GM19025 (cell line): ENCODE results near the gene SRGAP2.
"Not testable (repeated sequence)": the region's sequence is repeated elsewhere in the genome, so short reads cannot be mapped to it uniquely, and the experiment has no call there.

ENCODE experiments used
- ATAC-seq: cut with Tn5 transposase; IDR thresholded peaks from one replicate; pipeline ENCODE4 v1.9.1; 2021; ENCODE audit warnings: mild to moderate bottlenecking, low read depth, moderate library complexity; ENCODE audit not compliant: unreplicated experiment

SRGAP2 gene

GRCh38 chr1:206203364-206204158, at the start of gene SRGAP2:
TSS of gene SRGAP2 (plus strand) at chr1:206203541. CDS start at chr1:206205971, 2,430 bp downstream.
- ATAC-seq: not testable (repeated sequence)

GRCh38 chr1:206167350-206168029, 35.9 kb upstream of the SRGAP2 start:
- ATAC-seq: not testable (repeated sequence)

GRCh38 chr1:206169794-206170193, 33.5 kb upstream of the SRGAP2 start:
- ATAC-seq: not testable (repeated sequence)

- not testable (repeated sequence) for ATAC-seq
Measured at GRCh38 chr1:206173110-206173719, 30.1 kb upstream of the SRGAP2 start.

- ATAC-seq: not testable (repeated sequence)
Measured at GRCh38 chr1:206174182-206174868, 29.0 kb upstream of the SRGAP2 start.

- not testable (repeated sequence) for ATAC-seq
Measured at GRCh38 chr1:206175459-206176113, 27.8 kb upstream of the SRGAP2 start.

- ATAC-seq: not testable (repeated sequence)
Measured at GRCh38 chr1:206176114-206176502, 27.2 kb upstream of the SRGAP2 start.

- not testable (repeated sequence) for ATAC-seq
Measured at GRCh38 chr1:206178061-206178989, 25.0 kb upstream of the SRGAP2 start.

GRCh38 chr1:206179666-206180065, 23.7 kb upstream of the SRGAP2 start:
- not testable (repeated sequence) for ATAC-seq

- not testable (repeated sequence) for ATAC-seq
Measured at GRCh38 chr1:206182368-206183317, 20.7 kb upstream of the SRGAP2 start.

- ATAC-seq: not testable (repeated sequence)
Measured at GRCh38 chr1:206183788-206184187, 19.6 kb upstream of the SRGAP2 start.

GRCh38 chr1:206185778-206186177, 17.6 kb upstream of the SRGAP2 start:
- ATAC-seq: not testable (repeated sequence)

GRCh38 chr1:206186826-206187225, 16.5 kb upstream of the SRGAP2 start:
- not testable (repeated sequence) for ATAC-seq

- ATAC-seq: not testable (repeated sequence)
Measured at GRCh38 chr1:206195182-206195581, 8.2 kb upstream of the SRGAP2 start.

GRCh38 chr1:206196748-206197424, 6.5 kb upstream of the SRGAP2 start:
- not testable (repeated sequence) for ATAC-seq

- ATAC-seq: peak; percentile 87
Measured at GRCh38 chr1:206202789-206203363, 465 bp upstream of the SRGAP2 start, which contains the start of gene FAM72A. TSS of gene FAM72A (minus strand) at chr1:206202839. CDS start at chr1:206202025, 814 bp downstream.

GRCh38 chr1:206204159-206204511, 794 bp downstream of the SRGAP2 start:
- ATAC-seq: not testable (repeated sequence)
